ENCODE data around the gene EXOC6B. TPM values are rescaled to one million over a fixed set of nuclear protein-coding genes. Genes with fewer than 3 reads are reported as not detected.
"Not testable (repeated sequence)": the region's sequence is repeated elsewhere in the genome, so short reads cannot be mapped to it uniquely, and the experiment has no call there.

EXOC6B gene
- total RNA-seq, 2 donors from 2014 or later: 48.2 to 65.4 TPM

- intact Hi-C loops (cut with DNase I): no loop called here
- DNase-seq (ENCODE audit: low spot score): no peak
Observed at GRCh38 chr2:72539071-72539552, 286.7 kb downstream of the EXOC6B start.

DNA sequence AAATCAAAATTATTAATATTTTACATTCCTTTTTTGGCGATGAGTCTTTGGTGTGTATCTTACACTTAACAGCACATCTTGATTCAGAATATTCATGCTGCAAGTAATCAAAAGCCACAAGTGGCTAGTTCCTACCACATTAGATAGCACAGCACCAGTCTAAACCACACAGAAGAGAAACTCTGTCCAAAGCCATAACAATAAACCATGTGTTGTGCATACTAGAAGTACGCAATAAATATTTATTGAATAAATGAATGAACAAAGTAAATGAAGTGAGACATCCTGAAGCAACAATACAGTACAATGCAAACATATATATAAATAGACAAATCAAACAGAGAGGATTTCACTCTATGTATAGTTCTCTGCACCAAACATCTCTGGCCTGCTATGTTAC lies 287.3 kb downstream of the EXOC6B start:
- no peak for DNase-seq (ENCODE audit: low spot score)

DNA sequence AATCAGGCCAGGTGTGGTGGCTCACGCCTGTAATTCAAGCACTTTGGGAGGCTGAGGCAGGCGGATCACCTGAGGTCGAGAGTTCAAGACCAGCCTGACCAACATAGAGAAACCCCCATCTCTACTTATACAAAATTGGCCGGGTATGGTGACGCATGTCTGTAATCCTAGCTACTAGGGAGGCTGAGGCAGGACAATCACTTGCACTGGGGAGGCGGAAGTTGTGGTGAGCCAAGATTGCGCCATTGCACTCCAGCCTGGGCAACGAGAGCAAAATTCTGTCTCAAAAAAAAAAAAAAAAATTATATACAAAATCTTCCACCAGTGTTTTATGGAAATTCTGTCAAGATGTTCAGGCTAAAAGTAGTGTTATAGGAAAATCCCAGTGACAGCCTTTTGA lies 290.2 kb downstream of the EXOC6B start:
- intact Hi-C loops (cut with DNase I); DNase-seq (ENCODE audit: low spot score): not testable (repeated sequence)

More for the DNA sequence above, 287.3 kb downstream of the EXOC6B start:
- intact Hi-C loops (cut with DNase I): no loop called here

DNA sequence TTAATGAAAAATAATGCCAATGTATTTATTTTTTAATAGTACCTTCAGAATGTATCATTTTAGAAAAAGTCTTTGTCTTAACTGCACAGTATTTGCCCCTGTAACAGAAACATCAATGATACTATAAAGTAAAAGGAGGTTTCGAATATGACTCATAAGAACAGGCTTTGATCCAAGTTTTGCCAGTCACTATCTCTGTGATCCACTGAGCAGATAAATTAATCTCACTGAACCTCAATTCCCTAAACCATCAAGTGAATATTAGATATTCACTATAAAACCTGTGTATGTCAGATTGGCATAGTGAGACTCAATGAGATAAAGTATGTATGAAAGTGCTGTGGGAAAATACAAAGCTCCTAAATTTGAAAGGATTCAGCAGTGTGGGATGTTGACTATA lies 292.1 kb downstream of the EXOC6B start:
- DNase-seq (ENCODE audit: low spot score): no peak
- intact Hi-C loops (cut with DNase I): no loop called here

- intact Hi-C loops (cut with DNase I): no loop called here
- no peak for DNase-seq (ENCODE audit: low spot score)
Observed at GRCh38 chr2:72527424-72527823, 298.4 kb downstream of the EXOC6B start.

DNA sequence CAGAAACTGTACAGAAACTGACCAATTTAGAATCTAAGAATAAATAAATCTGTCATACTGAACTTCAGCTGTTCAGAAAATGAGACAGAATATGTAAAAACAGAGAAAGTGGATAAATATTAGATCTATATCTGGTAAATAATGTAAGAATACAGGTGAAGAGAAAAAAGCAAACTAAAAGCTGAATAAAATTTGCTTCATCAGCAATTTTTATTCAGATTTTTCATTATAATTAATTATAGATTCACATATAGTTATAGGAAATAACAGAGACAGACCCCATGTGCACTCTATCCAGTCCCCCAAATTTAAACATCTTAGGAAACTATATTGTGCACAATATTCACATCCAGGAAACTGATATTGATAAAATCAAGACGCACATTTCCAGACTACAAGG lies 299.2 kb downstream of the EXOC6B start:
- no peak for DNase-seq (ENCODE audit: low spot score)
- intact Hi-C loops (cut with DNase I): no loop called here

- no peak for DNase-seq (ENCODE audit: low spot score)
- intact Hi-C loops (cut with DNase I): no loop called here
Observed at GRCh38 chr2:72524071-72524470, 301.8 kb downstream of the EXOC6B start.

GRCh38 chr2:72515696-72516095 lies 310.1 kb downstream of the EXOC6B start:
- intact Hi-C loops (cut with DNase I): no loop called here
- no peak for DNase-seq (ENCODE audit: low spot score)

DNA sequence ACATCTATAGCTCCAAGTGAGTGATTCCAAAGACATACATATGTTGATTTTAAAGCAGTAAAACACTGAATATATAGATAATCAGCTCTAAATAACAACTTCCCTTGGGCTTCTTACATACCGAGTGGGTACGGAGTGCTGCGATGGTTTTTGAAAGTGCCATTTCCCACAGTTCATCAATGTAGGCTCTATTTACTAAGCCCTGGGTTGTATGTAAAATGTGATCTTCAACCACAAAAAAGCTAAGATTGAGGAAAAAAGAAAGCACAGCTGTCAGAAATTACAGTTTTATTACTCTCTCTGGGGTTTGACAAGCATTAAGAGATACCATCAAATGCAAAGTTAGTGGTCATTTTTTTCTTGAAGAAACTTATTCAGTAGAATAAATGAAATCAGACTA lies 312.8 kb downstream of the EXOC6B start:
- DNase-seq (ENCODE audit: low spot score): no peak
- intact Hi-C loops (cut with DNase I): no loop called here

DNA sequence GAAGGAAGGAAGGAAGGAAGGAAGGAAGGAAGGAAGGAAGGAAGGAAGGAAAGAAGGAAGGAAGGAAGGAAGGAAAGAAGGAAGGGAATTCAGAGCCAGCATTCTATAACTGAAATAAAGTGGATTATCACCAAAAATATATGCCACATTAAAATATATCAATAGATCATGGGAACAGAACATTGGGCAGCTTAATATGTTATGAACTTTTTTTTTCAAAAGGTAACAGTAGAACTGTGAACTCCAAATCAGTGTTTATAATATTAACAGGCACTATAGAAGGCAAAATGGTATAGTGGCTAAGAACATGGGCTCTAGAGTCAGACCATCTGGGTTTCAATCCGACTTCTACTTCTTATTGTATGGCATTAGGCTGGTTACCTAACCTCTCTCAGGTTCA lies 313.5 kb downstream of the EXOC6B start:
- intact Hi-C loops (cut with DNase I): no loop called here
- no peak for DNase-seq (ENCODE audit: low spot score)

DNA sequence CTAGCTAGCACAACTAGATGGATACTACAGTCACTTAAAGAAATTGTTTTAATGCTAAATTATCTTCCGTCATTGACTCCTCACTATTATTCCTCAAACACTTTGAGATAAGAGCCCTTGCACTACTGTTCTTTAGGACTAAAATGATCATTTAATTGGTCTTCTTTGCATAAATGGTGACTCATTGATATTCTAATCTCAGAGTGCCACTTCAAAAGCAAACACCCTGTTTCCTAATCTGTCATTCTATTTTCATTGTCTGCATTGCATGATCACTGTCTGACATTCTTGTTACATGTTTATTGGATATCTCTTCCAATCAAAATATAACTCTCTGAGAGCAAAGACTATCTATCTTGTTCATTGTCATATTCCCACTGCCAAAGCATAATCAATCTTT lies 313.9 kb downstream of the EXOC6B start:
- intact Hi-C loops (cut with DNase I): no loop called here
- no peak for DNase-seq (ENCODE audit: low spot score)

DNA sequence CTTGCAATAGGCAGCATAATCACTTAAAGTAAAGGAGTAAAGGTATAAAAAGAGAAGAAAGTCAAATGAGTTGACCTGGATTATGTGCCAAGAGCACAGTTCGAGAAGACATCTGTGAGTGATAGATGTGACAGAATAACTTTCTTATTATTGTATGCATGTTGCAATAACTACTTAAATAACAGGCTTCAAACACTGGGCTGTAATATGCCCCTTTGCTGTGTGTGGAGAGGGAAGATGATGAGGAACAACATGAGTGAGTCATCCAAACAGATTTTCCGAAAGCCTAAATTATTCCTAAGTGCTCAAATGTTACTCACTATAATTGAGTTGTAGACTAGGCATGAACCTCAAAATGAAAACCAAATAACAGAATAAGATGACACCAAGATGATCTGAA lies 328.1 kb downstream of the EXOC6B start:
- intact Hi-C loops (cut with DNase I): no loop called here
- no peak for DNase-seq (ENCODE audit: low spot score)

GRCh38 chr2:72496479-72496878 lies 329.4 kb downstream of the EXOC6B start:
- no peak for DNase-seq (ENCODE audit: low spot score)
- intact Hi-C loops (cut with DNase I): no loop called here

GRCh38 chr2:72494392-72494791 lies 331.4 kb downstream of the EXOC6B start:
- intact Hi-C loops (cut with DNase I): loop anchor here in 1 of 2 donors (5.0 kb wide), 1 partner anchor 237 kb away; no protein-coding TSS in a partner anchor
- no peak for DNase-seq (ENCODE audit: low spot score)

- DNase-seq (ENCODE audit: low spot score): not testable (repeated sequence)
Observed at GRCh38 chr2:72484622-72485021, 341.2 kb downstream of the EXOC6B start.

DNA sequence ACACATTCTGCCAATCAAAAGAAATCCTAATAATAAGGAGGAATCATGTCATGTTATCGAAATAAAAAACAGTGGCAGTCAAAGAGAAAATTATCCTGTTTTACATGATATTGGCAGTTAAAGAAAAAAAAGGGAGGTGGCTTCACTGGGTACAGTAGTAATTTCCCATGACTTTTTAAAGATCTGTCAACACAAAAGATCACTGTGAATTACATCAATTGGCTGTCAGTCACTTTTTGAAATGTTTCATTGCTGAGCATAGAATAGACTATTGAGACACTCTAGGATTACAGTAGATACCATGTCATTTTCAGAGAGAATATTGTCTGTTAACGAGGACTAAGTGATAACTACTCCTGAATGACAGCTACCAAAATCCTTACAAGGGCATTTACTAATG lies 342.5 kb downstream of the EXOC6B start:
- intact Hi-C loops (cut with DNase I): no loop called here
- DNase-seq (ENCODE audit: low spot score): no peak

More at GRCh38 chr2:72484622-72485021, 341.2 kb downstream of the EXOC6B start:
- intact Hi-C loops (cut with DNase I): not testable (repeated sequence)

DNA sequence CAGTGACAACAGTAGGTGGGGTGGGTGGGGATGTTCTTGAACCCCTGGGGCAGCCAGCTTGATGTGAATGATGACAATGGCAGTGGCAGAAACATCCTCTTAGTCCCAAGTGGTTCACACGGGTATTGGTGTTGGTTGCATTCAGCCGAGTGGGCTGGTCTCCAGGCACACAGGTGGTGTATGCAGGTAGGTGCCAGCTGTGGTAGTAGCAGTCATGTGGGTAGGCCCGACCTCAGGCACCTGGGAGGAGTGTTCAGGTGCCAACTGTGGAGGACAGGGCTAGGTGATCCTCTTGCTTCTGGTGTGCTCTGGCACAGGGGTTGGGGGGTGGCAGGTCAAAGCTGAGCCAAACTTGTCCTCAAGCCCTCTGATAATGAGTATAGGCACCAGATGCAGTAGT lies 350.6 kb downstream of the EXOC6B start:
- intact Hi-C loops (cut with DNase I): no loop called here
- DNase-seq (ENCODE audit: low spot score): peak; percentile 46

DNA sequence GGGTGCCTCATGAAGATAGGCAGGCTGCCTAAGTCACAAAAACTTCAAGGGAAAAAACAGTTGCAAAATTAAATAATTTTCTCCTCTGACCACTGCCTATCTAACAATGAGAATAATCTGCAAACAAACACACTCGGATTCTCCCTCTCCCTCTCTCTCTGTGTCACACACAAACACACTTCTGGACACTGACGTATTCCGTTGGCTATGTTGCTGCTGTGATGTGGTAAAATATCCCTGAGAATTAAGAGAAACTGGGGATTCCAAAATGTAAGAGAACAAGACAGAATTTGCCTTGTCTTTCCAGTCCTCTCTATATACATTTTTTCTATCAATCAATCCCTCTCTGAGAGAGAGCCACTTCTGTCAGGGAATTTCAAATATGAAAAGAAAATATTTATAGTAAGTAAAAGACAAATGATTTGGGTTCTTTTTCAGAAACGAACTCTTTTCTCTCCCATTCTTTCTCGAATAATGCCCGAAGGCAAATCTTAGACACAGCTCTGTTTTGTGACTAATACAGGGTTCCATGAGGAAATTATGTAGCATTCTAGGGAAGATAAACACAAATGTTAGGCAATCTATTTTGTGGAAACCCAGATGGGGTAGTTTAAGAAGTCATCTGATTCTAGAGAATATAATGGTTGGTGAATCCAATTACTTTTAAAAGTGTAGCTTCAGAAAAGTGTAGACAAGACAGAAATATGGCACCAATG lies 367.9 kb downstream of the EXOC6B start:
- DNase-seq (ENCODE audit: low spot score): no peak
- intact Hi-C loops (cut with DNase I): no loop called here

DNA sequence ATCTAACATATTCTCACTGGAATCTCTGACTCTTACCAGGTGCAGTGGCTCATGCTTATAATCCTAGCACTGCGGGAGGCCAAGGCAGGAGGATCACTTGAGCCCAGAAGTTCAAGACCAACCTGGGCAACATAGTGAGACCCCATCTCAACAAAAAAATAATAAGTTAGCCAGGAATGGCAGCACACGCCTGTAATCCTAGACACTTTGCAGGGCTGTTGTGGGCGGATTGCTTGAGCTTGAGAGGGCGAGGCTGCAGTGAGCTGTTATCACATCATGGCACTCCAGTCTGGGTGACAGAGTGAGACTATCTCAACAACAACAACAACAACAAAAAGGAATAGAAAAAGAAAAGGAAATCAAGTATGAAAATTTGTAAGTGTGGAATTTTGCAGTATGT lies 371.6 kb downstream of the EXOC6B start:
- intact Hi-C loops (cut with DNase I): no loop called here
- DNase-seq (ENCODE audit: low spot score): no peak

DNA sequence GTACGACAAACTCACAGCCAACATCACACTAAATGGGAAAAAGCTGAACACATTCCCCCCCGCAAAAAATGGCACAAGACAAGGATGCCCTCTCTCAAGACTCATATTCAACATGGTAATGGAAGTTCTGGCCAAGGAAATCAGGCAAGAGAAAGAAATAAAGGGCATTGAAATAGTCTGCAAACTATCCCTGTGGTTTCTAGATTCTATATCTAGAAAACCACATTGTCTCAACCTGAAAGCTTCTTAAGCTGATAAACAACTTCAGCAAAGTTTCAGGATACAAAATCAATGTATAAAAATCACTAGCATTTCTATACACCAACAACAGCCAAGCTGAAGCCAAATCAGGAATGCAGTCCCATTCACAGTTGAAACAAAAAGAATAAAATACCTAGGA lies 383.6 kb downstream of the EXOC6B start:
- intact Hi-C loops (cut with DNase I): no loop called here
- DNase-seq (ENCODE audit: low spot score): no peak

DNA sequence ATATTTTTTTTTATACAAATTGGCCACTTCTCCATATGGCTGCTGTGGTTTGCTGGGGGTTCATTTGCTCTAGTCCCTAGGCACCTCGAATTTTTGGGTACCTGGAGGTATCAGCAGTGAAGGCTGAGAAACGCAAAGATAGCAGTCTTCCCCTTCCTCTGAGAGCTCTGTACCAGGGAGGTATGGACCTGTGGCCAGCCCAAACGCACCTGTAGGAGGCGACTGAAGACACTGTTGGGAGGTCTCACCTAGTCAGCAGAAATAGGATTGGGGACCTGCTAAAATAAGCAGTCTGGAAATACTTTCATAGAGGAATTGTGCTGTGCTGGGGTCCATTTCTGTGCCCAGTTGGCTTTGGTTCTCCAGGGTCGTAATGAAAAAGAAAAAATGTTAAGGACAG lies 385.9 kb downstream of the EXOC6B start:
- DNase-seq (ENCODE audit: low spot score): no peak
- intact Hi-C loops (cut with DNase I): no loop called here
